Muscle of arm (tissue), 12 donors: Measurements from ENCODE around the gene NPAS3. TPM values are rescaled to one million over a fixed set of nuclear protein-coding genes. Genes with fewer than 3 reads are reported as not detected.

Source experiments
- DNase-seq: peaks from one replicate; pipeline ENCODE4 v3.0.0-alpha.2; 2013
- polyA plus RNA-seq, 12 donors: library from polyadenylated mRNA; unstranded; fragments of 120-200 nt; gene quantifications; one replicate each; pipeline ENCODE4 v1.2.1, GENCODE V29; 2013; ENCODE audit not compliant: insufficient read length in 12 of 12

Gene NPAS3
- polyA plus RNA-seq, 12 donors, result 4.5 to 8.8 (median 5.7) TPM; not detected in 1

GRCh38 chr14:33441633-33442032, 503.0 kb downstream of the NPAS3 start:
- no peak for DNase-seq

GRCh38 chr14:33444136-33444535, 505.5 kb downstream of the NPAS3 start:
- no peak for DNase-seq

- DNase-seq, result no peak
Measured at GRCh38 chr14:33449268-33449667, 510.6 kb downstream of the NPAS3 start.

GRCh38 chr14:33449703-33450395, 511.2 kb downstream of the NPAS3 start:
- DNase-seq, result no peak

- DNase-seq, result peak; percentile 40
Measured at GRCh38 chr14:33450416-33450815, 511.7 kb downstream of the NPAS3 start.

GRCh38 chr14:33451211-33451610, 512.5 kb downstream of the NPAS3 start:
- no peak for DNase-seq

- DNase-seq, result no peak
Measured at GRCh38 chr14:33452995-33453394, 514.3 kb downstream of the NPAS3 start.

- no peak for DNase-seq
Measured at GRCh38 chr14:33454022-33454595, 515.4 kb downstream of the NPAS3 start.

GRCh38 chr14:33454707-33455106, 516.0 kb downstream of the NPAS3 start:
- DNase-seq, result no peak

GRCh38 chr14:33455654-33456345, 517.1 kb downstream of the NPAS3 start:
- DNase-seq, result peak; percentile 57

GRCh38 chr14:33457021-33457420, 518.3 kb downstream of the NPAS3 start:
- no peak for DNase-seq

GRCh38 chr14:33457617-33458016, 518.9 kb downstream of the NPAS3 start:
- no peak for DNase-seq

GRCh38 chr14:33460164-33460563, 521.5 kb downstream of the NPAS3 start:
- DNase-seq, result peak; percentile 59

- peak; percentile 32 for DNase-seq
Measured at GRCh38 chr14:33461036-33461435, 522.4 kb downstream of the NPAS3 start.

- DNase-seq, result no peak
Measured at GRCh38 chr14:33463731-33464130, 525.1 kb downstream of the NPAS3 start.

GRCh38 chr14:33464254-33464962, 525.7 kb downstream of the NPAS3 start:
- no peak for DNase-seq

- no peak for DNase-seq
Measured at GRCh38 chr14:33465846-33466700, 527.4 kb downstream of the NPAS3 start.

- DNase-seq, result no peak
Measured at GRCh38 chr14:33467971-33468370, 529.3 kb downstream of the NPAS3 start.

GRCh38 chr14:33469898-33470297, 531.2 kb downstream of the NPAS3 start:
- DNase-seq, result no peak

GRCh38 chr14:33471776-33472175, 533.1 kb downstream of the NPAS3 start:
- no peak for DNase-seq

- no peak for DNase-seq
Measured at GRCh38 chr14:33475623-33476022, 536.9 kb downstream of the NPAS3 start.

GRCh38 chr14:33477797-33478196, 539.1 kb downstream of the NPAS3 start:
- DNase-seq, result no peak
